Endometrial microvascular endothelial cells (primary cell): ENCODE data around the gene CCDC6. TPM values are rescaled to one million over a fixed set of nuclear protein-coding genes. Genes with fewer than 3 reads are reported as not detected.

ENCODE experiments used
- in situ Hi-C: cut with HindIII; loops from 2 replicates; pipeline ENCODE4 v1.10.0; 2017; ENCODE audit warnings: low sequenced_read_pairs, low pct_unique_long_range_greater_than_20kb; ENCODE audit errors: inconsistent ontology term
- total RNA-seq: library from RNA; depleted of rRNA; stranded (reverse); fragments of >200 nt; gene quantifications from one replicate; pipeline ENCODE4 v1.2.3, GENCODE V29; 2015; ENCODE audit errors: inconsistent ontology term

CCDC6 gene
- total RNA-seq, 1 donor from 2014 or later: 36.1 TPM

GRCh38 chr10:59830601-59831259 is 75.6 kb downstream of the CCDC6 start:
- in situ Hi-C loops: no loop called here

- in situ Hi-C loops: no loop called here
These were observed 76.8 kb downstream of the CCDC6 start for GRCh38 chr10:59829601-59830000.

GRCh38 chr10:59829024-59829423 is 77.3 kb downstream of the CCDC6 start:
- in situ Hi-C loops: no loop called here

- in situ Hi-C loops: no loop called here
These were observed 80.4 kb downstream of the CCDC6 start for GRCh38 chr10:59825932-59826331.

GRCh38 chr10:59823751-59824150 is 82.6 kb downstream of the CCDC6 start:
- in situ Hi-C loops: no loop called here

GRCh38 chr10:59823111-59823510 is 83.2 kb downstream of the CCDC6 start:
- in situ Hi-C loops: no loop called here

- in situ Hi-C loops: no loop called here
These were observed 85.9 kb downstream of the CCDC6 start for GRCh38 chr10:59820471-59820870.

- in situ Hi-C loops: no loop called here
These were observed 86.7 kb downstream of the CCDC6 start for GRCh38 chr10:59819683-59820082.

- in situ Hi-C loops: no loop called here
These were observed 87.1 kb downstream of the CCDC6 start for GRCh38 chr10:59819265-59819664.

- in situ Hi-C loops: no loop called here
These were observed 88.6 kb downstream of the CCDC6 start for GRCh38 chr10:59817773-59818172.

GRCh38 chr10:59814878-59815277 is 91.5 kb downstream of the CCDC6 start:
- in situ Hi-C loops: no loop called here

GRCh38 chr10:59812519-59813122 is 93.7 kb downstream of the CCDC6 start:
- in situ Hi-C loops: no loop called here

- in situ Hi-C loops: no loop called here
These were observed 96.7 kb downstream of the CCDC6 start for GRCh38 chr10:59809644-59809974.

GRCh38 chr10:59808896-59809643 is 97.3 kb downstream of the CCDC6 start:
- in situ Hi-C loops: no loop called here

- in situ Hi-C loops: no loop called here
These were observed 98.4 kb downstream of the CCDC6 start for GRCh38 chr10:59807629-59808620.

- in situ Hi-C loops: no loop called here
These were observed 101.3 kb downstream of the CCDC6 start for GRCh38 chr10:59805014-59805413.

GRCh38 chr10:59804220-59804619 is 102.1 kb downstream of the CCDC6 start:
- in situ Hi-C loops: no loop called here

GRCh38 chr10:59803714-59804113 is 102.6 kb downstream of the CCDC6 start:
- in situ Hi-C loops: no loop called here

- in situ Hi-C loops: no loop called here
These were observed 105.2 kb downstream of the CCDC6 start for GRCh38 chr10:59801171-59801570.
